Measurements from ENCODE around the gene APOE. TPM values are rescaled to one million over a fixed set of nuclear protein-coding genes. Genes with fewer than 3 reads are reported as not detected.

The APOE gene
- total RNA-seq, 1 experiment from 2014 or later: 3.3 TPM

- CTCF ChIA-PET: interaction anchor here (0.5 to 0.7 kb wide), 2 partner anchors 99 to 565 kb away, joined by 3 read pairs; partner anchors contain the start of gene ZNF235
- no peak for DNase-seq (ENCODE audit: unreplicated experiment)
- no peak for TF ChIP-seq CTCF (IDR thresholded peaks at IDR 0.05; ENCODE audit: unreplicated experiment)
- H3K36me3 Mint-ChIP-seq (ENCODE audit: insufficient read depth, unreplicated experiment): peaks cover 17% of the 10 kb centered on the region
- H3K27ac Mint-ChIP-seq (ENCODE audit: low read depth, unreplicated experiment): no peak overlapping the region
- no peaks in the 10 kb centered on the region for H3K27me3 Mint-ChIP-seq (ENCODE audit: insufficient read depth, unreplicated experiment)
- H3K4me1 Mint-ChIP-seq (ENCODE audit: insufficient read depth, unreplicated experiment): peaks cover 17% of the 10 kb centered on the region
- no peak overlapping the region for H3K4me3 Mint-ChIP-seq (ENCODE audit: unreplicated experiment)
- POLR2A ChIA-PET: interaction anchor here (0.7 kb wide), 1 partner anchor 21 kb away, joined by 3 read pairs; the partner anchor contains the start of gene TOMM40
- no TSS peak for BruUV-seq (replicated peaks)
- intact Hi-C loops (cut with micrococcal nuclease): no loop called here
- no peaks in the 10 kb centered on the region for H3K9me3 Mint-ChIP-seq (ENCODE audit: unreplicated experiment)
These were observed 35.7 kb upstream of the APOE start for GRCh38 chr19:44869733-44870470.

GRCh38 chr19:44871809-44872208 lies 33.8 kb upstream of the APOE start:
- TF ChIP-seq CTCF (IDR thresholded peaks at IDR 0.05; ENCODE audit: unreplicated experiment): no peak
- intact Hi-C loops (cut with micrococcal nuclease): no loop called here
- POLR2A ChIA-PET: no interaction called here
- Mint-ChIP-seq H3K36me3 (ENCODE audit: insufficient read depth, unreplicated experiment) (peaks cover 32% of the 10 kb centered on the region), H3K27ac (ENCODE audit: low read depth, unreplicated experiment) (no peak overlapping the region), H3K4me1 (ENCODE audit: insufficient read depth, unreplicated experiment) (peaks cover 12% of the 10 kb centered on the region), H3K4me3 (ENCODE audit: unreplicated experiment) (no peak overlapping the region), H3K27me3 (ENCODE audit: insufficient read depth, unreplicated experiment) (no peaks in the 10 kb centered on the region), H3K9me3 (ENCODE audit: unreplicated experiment) (no peaks in the 10 kb centered on the region)
- DNase-seq (ENCODE audit: unreplicated experiment): no peak
- CTCF ChIA-PET: interaction anchor here (0.6 kb wide), 3 partner anchors 48 to 699 kb away, joined by 3 to 5 read pairs (median 5); no protein-coding TSS in a partner anchor
- BruUV-seq (replicated peaks): no TSS peak

- Mint-ChIP-seq H3K27me3 (ENCODE audit: insufficient read depth, unreplicated experiment) (no peaks in the 10 kb centered on the region), H3K4me1 (ENCODE audit: insufficient read depth, unreplicated experiment) (peaks cover 9% of the 10 kb centered on the region), H3K4me3 (ENCODE audit: unreplicated experiment) (no peak overlapping the region), H3K9me3 (ENCODE audit: unreplicated experiment) (no peaks in the 10 kb centered on the region), H3K27ac (ENCODE audit: low read depth, unreplicated experiment) (no peak overlapping the region), H3K36me3 (ENCODE audit: insufficient read depth, unreplicated experiment) (peaks cover 33% of the 10 kb centered on the region)
- no peak for TF ChIP-seq CTCF (IDR thresholded peaks at IDR 0.05; ENCODE audit: unreplicated experiment)
- ChIA-PET POLR2A (no interaction called here), CTCF (no interaction called here)
- intact Hi-C loops (cut with micrococcal nuclease): no loop called here
- no peak for DNase-seq (ENCODE audit: unreplicated experiment)
- no TSS peak for BruUV-seq (replicated peaks)
These were observed 32.9 kb upstream of the APOE start for GRCh38 chr19:44872661-44873060.

GRCh38 chr19:44874317-44874716 lies 31.3 kb upstream of the APOE start:
- peaks cover 34% of the 10 kb centered on the region for H3K36me3 Mint-ChIP-seq (ENCODE audit: insufficient read depth, unreplicated experiment)
- intact Hi-C loops (cut with micrococcal nuclease): no loop called here
- no TSS peak for BruUV-seq (replicated peaks)
- H3K27me3 Mint-ChIP-seq (ENCODE audit: insufficient read depth, unreplicated experiment): no peaks in the 10 kb centered on the region
- no peak overlapping the region for H3K27ac Mint-ChIP-seq (ENCODE audit: low read depth, unreplicated experiment)
- H3K9me3 Mint-ChIP-seq (ENCODE audit: unreplicated experiment): no peaks in the 10 kb centered on the region
- H3K4me1 Mint-ChIP-seq (ENCODE audit: insufficient read depth, unreplicated experiment): no peaks in the 10 kb centered on the region
- ChIA-PET CTCF (no interaction called here), POLR2A (interaction anchor here (0.7 to 0.9 kb wide), 2 partner anchors 16 to 61 kb away, joined by 3 read pairs; no protein-coding TSS in a partner anchor)
- H3K4me3 Mint-ChIP-seq (ENCODE audit: unreplicated experiment): no peak overlapping the region
- no peak for TF ChIP-seq CTCF (IDR thresholded peaks at IDR 0.05; ENCODE audit: unreplicated experiment)
- no peak for DNase-seq (ENCODE audit: unreplicated experiment)

Data from MCF 10A (cell line).